H9 (cell line): ENCODE results near the gene DGKG. TPM values are rescaled to one million over a fixed set of nuclear protein-coding genes. Genes with fewer than 3 reads are reported as not detected.

Experiments used
- DNase-seq: peaks from one replicate; pipeline ENCODE4 v3.0.0-alpha.2; 2017
- H2AFZ ChIP-seq: one replicate; pipeline ENCODE4 v1.6.1; 2013; ENCODE audit warnings: mild to moderate bottlenecking, low read length, control low read depth, moderate library complexity
- H2AK5ac ChIP-seq: 2 replicates; pipeline ENCODE4 v1.6.1; 2013; ENCODE audit warnings: low read length, control low read depth, mixed read lengths; ENCODE audit not compliant: insufficient read length
- H2BK120ac ChIP-seq: one replicate; pipeline ENCODE4 v1.6.1; 2013; ENCODE audit warnings: low read depth, mild to moderate bottlenecking, low read length, control low read depth, inconsistent platforms; ENCODE audit not compliant: poor library complexity, severe bottlenecking
- H2BK12ac ChIP-seq: 2 replicates; pipeline ENCODE4 v1.6.1; 2013; ENCODE audit warnings: low read length, control low read depth, mixed read lengths, low read depth; ENCODE audit not compliant: insufficient read length
- H2BK15ac ChIP-seq: 2 replicates; pipeline ENCODE4 v1.6.1; 2013; ENCODE audit warnings: low read depth, low read length, control low read depth
- H2BK20ac ChIP-seq: one replicate; pipeline ENCODE4 v1.6.1; 2013; ENCODE audit warnings: low read depth, mild to moderate bottlenecking, low read length, control low read depth, inconsistent platforms; ENCODE audit not compliant: poor library complexity, severe bottlenecking
- H2BK5ac ChIP-seq: 2 replicates; pipeline ENCODE4 v1.6.1; 2013; ENCODE audit warnings: low read length, control low read depth, mixed read lengths; ENCODE audit not compliant: insufficient read length
- H3K14ac ChIP-seq: 2 replicates; pipeline ENCODE4 v1.6.1; 2013; ENCODE audit warnings: low read length, control low read depth; ENCODE audit not compliant: insufficient read depth
- H3K18ac ChIP-seq: 2 replicates; pipeline ENCODE4 v1.6.1; 2013; ENCODE audit warnings: low read depth, mild to moderate bottlenecking, mixed read lengths, low read length, control low read depth; ENCODE audit not compliant: insufficient read length
- H3K23ac ChIP-seq: 2 replicates; pipeline ENCODE4 v1.6.1; 2013; ENCODE audit warnings: low read length, control low read depth, mixed read lengths, low read depth; ENCODE audit not compliant: insufficient read length
- H3K23me2 ChIP-seq: 2 replicates; pipeline ENCODE4 v1.6.1; 2013; ENCODE audit warnings: low read depth, mild to moderate bottlenecking, mixed read lengths, low read length, control low read depth; ENCODE audit not compliant: insufficient read length, poor library complexity, severe bottlenecking
- H3K27ac ChIP-seq: 2 replicates; pipeline ENCODE4 v1.5.1; 2013; ENCODE audit warnings: low read length, control low read depth, mixed read lengths, low read depth; ENCODE audit not compliant: insufficient read length
- H3K27me3 ChIP-seq: 2 replicates; pipeline ENCODE4 v1.6.1; 2013; ENCODE audit warnings: low read length, control low read depth, inconsistent platforms; ENCODE audit not compliant: insufficient read depth
- H3K4ac ChIP-seq: 2 replicates; pipeline ENCODE4 v1.6.1; 2013; ENCODE audit warnings: low read depth, mild to moderate bottlenecking, control low read depth, inconsistent platforms, low read length, moderate library complexity
- H3K4me1 ChIP-seq: 2 replicates; pipeline ENCODE4 v1.6.1; 2013; ENCODE audit warnings: low read length, control low read depth, inconsistent platforms; ENCODE audit not compliant: insufficient read depth
- H3K4me2 ChIP-seq: 2 replicates; pipeline ENCODE4 v1.6.1; 2013; ENCODE audit warnings: low read length, control low read depth, mixed read lengths; ENCODE audit not compliant: insufficient read length, insufficient read depth
- H3K56ac ChIP-seq: 2 replicates; pipeline ENCODE4 v1.6.1; 2013; ENCODE audit warnings: low read depth, mild to moderate bottlenecking, mixed read lengths, low read length, control low read depth; ENCODE audit not compliant: insufficient read length
- H3K79me1 ChIP-seq: 2 replicates; pipeline ENCODE4 v1.6.1; 2013; ENCODE audit warnings: low read depth, mild to moderate bottlenecking, moderate library complexity, low read length, control low read depth, inconsistent platforms; ENCODE audit not compliant: insufficient read depth, poor library complexity, severe bottlenecking
- H3K79me2 ChIP-seq: 2 replicates; pipeline ENCODE4 v1.6.1; 2013; ENCODE audit warnings: low read length, control low read depth, inconsistent platforms; ENCODE audit not compliant: insufficient read depth
- H3K9ac ChIP-seq: 2 replicates; pipeline ENCODE4 v1.6.1; 2013; ENCODE audit warnings: low read length, control low read depth, mixed read lengths; ENCODE audit not compliant: insufficient read length; ENCODE audit errors: extremely low read depth
- H3K9me3 ChIP-seq: one replicate; pipeline ENCODE4 v1.6.1; 2013; ENCODE audit warnings: low read depth, low read length, inconsistent platforms; ENCODE audit not compliant: control insufficient read depth
- H3T11ph ChIP-seq: one replicate; pipeline ENCODE4 v1.6.1; 2013; ENCODE audit warnings: mild to moderate bottlenecking, low read length, control low read depth, inconsistent platforms
- H4K20me1 ChIP-seq: one replicate; pipeline ENCODE4 v1.6.1; 2013; ENCODE audit not compliant: control insufficient read depth, insufficient read length, insufficient read depth
- H4K5ac ChIP-seq: 2 replicates; pipeline ENCODE4 v1.6.1; 2013; ENCODE audit warnings: low read depth, mild to moderate bottlenecking, mixed read lengths, low read length, control low read depth; ENCODE audit not compliant: insufficient read length
- H4K8ac ChIP-seq: replicated peaks from 2 replicates; pipeline ENCODE4 v1.6.1; 2013; ENCODE audit warnings: low read length, control low read depth, mixed read lengths, low read depth; ENCODE audit not compliant: insufficient read length
- H4K91ac ChIP-seq: 2 replicates; pipeline ENCODE4 v1.6.1; 2013; ENCODE audit warnings: low read depth, mild to moderate bottlenecking, moderate library complexity, mixed read lengths, low read length, control low read depth; ENCODE audit not compliant: insufficient read length
- H3K27ac Mint-ChIP-seq, 3 experiments: 2 replicates in 2 of 3; 3 replicates in 1 of 3; pipeline ENCODE4 v1.8.0; 2020 to 2021; ENCODE audit warnings: mixed read lengths in 3 of 3, mild to moderate bottlenecking in 1 of 3, moderate library complexity in 1 of 3
- H3K27me3 Mint-ChIP-seq: 2 replicates; pipeline ENCODE4 v1.8.0; 2021; ENCODE audit warnings: low read depth, mild to moderate bottlenecking, moderate library complexity, mixed read lengths
- H3K36me3 Mint-ChIP-seq, 3 experiments: 2 replicates in 2 of 3; 3 replicates in 1 of 3; pipeline ENCODE4 v1.8.0; 2020 to 2021; ENCODE audit warnings: low read depth in 3 of 3, mixed read lengths in 3 of 3; ENCODE audit not compliant: insufficient read depth in 1 of 3
- H3K4me1 Mint-ChIP-seq, 2 experiments: 2 replicates each; pipeline ENCODE4 v1.8.0; 2020; ENCODE audit warnings: mixed read lengths in 2 of 2
- H3K4me3 Mint-ChIP-seq, 2 experiments: 2 replicates in 1 of 2; 3 replicates in 1 of 2; pipeline ENCODE4 v1.8.0; 2020 to 2021; ENCODE audit warnings: mild to moderate bottlenecking in 2 of 2, mixed read lengths in 2 of 2, moderate library complexity in 1 of 2
- H3K9me3 Mint-ChIP-seq, 2 experiments: 2 replicates in 1 of 2; 3 replicates in 1 of 2; pipeline ENCODE4 v1.8.0; 2020; ENCODE audit warnings: mild to moderate bottlenecking in 2 of 2, mixed read lengths in 2 of 2, moderate library complexity in 1 of 2
- WGBS: extraction: QIAGEN DNeasy Blood & Tissue Kit; methylation state at CpG from one replicate; pipeline ENCODE4 v1.1.7; 2013; ENCODE audit warnings: missing lambda C conversion rate, low lambda C conversion rate, mixed read lengths; ENCODE audit not compliant: insufficient read length; ENCODE audit errors: extremely low coverage; 5-methylcytosine and 5-hydroxymethylcytosine counted together
- total RNA-seq: library from RNA; stranded (reverse); gene quantifications from 2 replicates; pipeline ENCODE4 v1.2.1, GENCODE V29; 2021
- TF ChIP-seq, protein P1 (sequence below): fragments of 200-600 bp; sonication (generic); conservative IDR thresholded peaks from 3 replicates; pipeline ENCODE4 v1.8.0; 2021; ENCODE audit warnings: antibody characterized with exemption, mild to moderate bottlenecking

DGKG gene
- total RNA-seq, 1 experiment from 2014 or later: not detected

DNA sequence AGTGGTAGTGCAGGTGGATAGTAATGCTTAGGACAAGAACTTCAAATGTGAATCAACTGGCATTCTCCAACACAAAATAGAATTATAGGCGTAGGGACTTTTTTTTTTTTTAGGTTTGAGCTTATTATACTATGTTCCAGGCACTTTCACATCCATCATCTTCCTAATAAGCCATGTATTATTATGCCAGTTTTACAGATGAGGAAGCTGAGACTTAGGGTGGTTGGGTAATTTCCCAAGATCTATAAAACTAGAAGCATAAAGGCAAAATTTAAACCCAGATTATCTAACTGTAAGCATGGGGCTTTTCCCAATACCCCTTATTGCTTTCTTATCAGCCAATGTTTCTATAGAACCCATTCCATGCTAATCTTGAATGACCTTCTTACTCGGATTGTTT, 178.0 kb downstream of the DGKG start:
- Histone ChIP-seq H3K27me3 (no peaks in the 10 kb centered on the region; the same call in 1 of the 2 replicates), H3K23me2 (no peaks in the 10 kb centered on the region), H2BK20ac (no peak overlapping the region), H4K91ac (no peak overlapping the region), H3T11ph (no peak overlapping the region), H2BK15ac (no peak overlapping the region), H2AK5ac (no peak overlapping the region), H3K27ac (no peak overlapping the region), H2BK5ac (no peak overlapping the region), H3K4me2 (no peak overlapping the region), H2BK120ac (no peak overlapping the region), H4K8ac (no peak overlapping the region), H2AFZ (no peak overlapping the region), H3K23ac (no peak overlapping the region), H4K20me1 (no peaks in the 10 kb centered on the region), H3K9ac (no peak overlapping the region), H3K18ac (no peak overlapping the region), H3K4me1 (no peaks in the 10 kb centered on the region), H3K56ac (no peak overlapping the region), H3K4ac (no peak overlapping the region), H3K79me1 (no peaks in the 10 kb centered on the region), H2BK12ac (no peak overlapping the region), H3K14ac (no peak overlapping the region), H3K79me2 (no peaks in the 10 kb centered on the region), H3K9me3 (no peaks in the 10 kb centered on the region), H4K5ac (no peak overlapping the region)
- Mint-ChIP-seq H3K9me3 (no peaks in the 10 kb centered on the region), H3K27ac (no peak overlapping the region), H3K36me3 (no peaks in the 10 kb centered on the region), H3K4me3 (no peak overlapping the region), H3K27me3 (peaks cover 37% of the 10 kb centered on the region), H3K4me1 (no peaks in the 10 kb centered on the region)
- DNase-seq: no peak
- TF ChIP-seq, protein P1, sequence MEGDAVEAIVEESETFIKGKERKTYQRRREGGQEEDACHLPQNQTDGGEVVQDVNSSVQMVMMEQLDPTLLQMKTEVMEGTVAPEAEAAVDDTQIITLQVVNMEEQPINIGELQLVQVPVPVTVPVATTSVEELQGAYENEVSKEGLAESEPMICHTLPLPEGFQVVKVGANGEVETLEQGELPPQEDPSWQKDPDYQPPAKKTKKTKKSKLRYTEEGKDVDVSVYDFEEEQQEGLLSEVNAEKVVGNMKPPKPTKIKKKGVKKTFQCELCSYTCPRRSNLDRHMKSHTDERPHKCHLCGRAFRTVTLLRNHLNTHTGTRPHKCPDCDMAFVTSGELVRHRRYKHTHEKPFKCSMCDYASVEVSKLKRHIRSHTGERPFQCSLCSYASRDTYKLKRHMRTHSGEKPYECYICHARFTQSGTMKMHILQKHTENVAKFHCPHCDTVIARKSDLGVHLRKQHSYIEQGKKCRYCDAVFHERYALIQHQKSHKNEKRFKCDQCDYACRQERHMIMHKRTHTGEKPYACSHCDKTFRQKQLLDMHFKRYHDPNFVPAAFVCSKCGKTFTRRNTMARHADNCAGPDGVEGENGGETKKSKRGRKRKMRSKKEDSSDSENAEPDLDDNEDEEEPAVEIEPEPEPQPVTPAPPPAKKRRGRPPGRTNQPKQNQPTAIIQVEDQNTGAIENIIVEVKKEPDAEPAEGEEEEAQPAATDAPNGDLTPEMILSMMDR: no peak
- no CpG with 5 or more reads among the region's 2 CpGs for WGBS
